Progenitor cell of endocrine pancreas (in vitro differentiated cells): ENCODE measurements around the gene SMAD2. TPM values are rescaled to one million over a fixed set of nuclear protein-coding genes. Genes with fewer than 3 reads are reported as not detected.
"Not testable (repeated sequence)": the region's sequence is repeated elsewhere in the genome, so short reads cannot be mapped to it uniquely, and the experiment has no call there.

ENCODE experiments used
- DNase-seq: peaks from one replicate; pipeline ENCODE4 v3.0.0; 2021; ENCODE audit warnings: low spot score; ENCODE audit not compliant: unreplicated experiment
- H3K27ac Mint-ChIP-seq: 2 replicates; pipeline ENCODE4 v1.8.0; 2021; ENCODE audit warnings: mild to moderate bottlenecking, moderate library complexity, mixed read lengths
- H3K27me3 Mint-ChIP-seq: 2 replicates; pipeline ENCODE4 v1.8.0; 2021; ENCODE audit warnings: mixed read lengths
- H3K36me3 Mint-ChIP-seq: 2 replicates; pipeline ENCODE4 v1.8.0; 2022; ENCODE audit warnings: mixed read lengths; ENCODE audit not compliant: insufficient read depth
- H3K4me1 Mint-ChIP-seq: 2 replicates; pipeline ENCODE4 v1.8.0; 2021; ENCODE audit warnings: low read depth, mixed read lengths
- H3K4me3 Mint-ChIP-seq: 2 replicates; pipeline ENCODE4 v1.8.0; 2021; ENCODE audit warnings: low read depth, mild to moderate bottlenecking, moderate library complexity, mixed read lengths
- H3K9me3 Mint-ChIP-seq: 2 replicates; pipeline ENCODE4 v1.8.0; 2021; ENCODE audit warnings: low read depth, mixed read lengths
- CTCF ChIP-seq: fragments of 200-600 bp; sonication (generic); IDR thresholded peaks from one replicate; pipeline ENCODE4 v1.5.0; 2021; ENCODE audit warnings: antibody characterized with exemption, mild to moderate bottlenecking; ENCODE audit not compliant: unreplicated experiment
- total RNA-seq: library from RNA; stranded (reverse); gene quantifications from 2 replicates; pipeline ENCODE4 v1.2.1, GENCODE V29; 2021

SMAD2 gene
- total RNA-seq, 1 donor from 2014 or later = 140 TPM

- no peak for DNase-seq
- H3K9me3 Mint-ChIP-seq = peaks cover 19% of the 10 kb centered on the region
- H3K36me3 Mint-ChIP-seq = peaks cover 9% of the 10 kb centered on the region
- peaks cover 10% of the 10 kb centered on the region for H3K4me1 Mint-ChIP-seq
- H3K27ac Mint-ChIP-seq = no peak overlapping the region
- H3K27me3 Mint-ChIP-seq = no peaks in the 10 kb centered on the region
- no peak overlapping the region for H3K4me3 Mint-ChIP-seq
- no peak for TF ChIP-seq CTCF
Measured at GRCh38 chr18:47964053-47964452, 33.6 kb upstream of the SMAD2 start.

GRCh38 chr18:47961003-47961402 is 30.5 kb upstream of the SMAD2 start:
- not testable (repeated sequence) for H3K27ac Mint-ChIP-seq, H3K27me3 Mint-ChIP-seq, H3K36me3 Mint-ChIP-seq, DNase-seq, H3K4me3 Mint-ChIP-seq, H3K4me1 Mint-ChIP-seq
- H3K9me3 Mint-ChIP-seq = peaks cover 19% of the 10 kb centered on the region

- H3K4me3 Mint-ChIP-seq = no peak overlapping the region
Measured at GRCh38 chr18:47953471-47953931, 23.0 kb upstream of the SMAD2 start.

GRCh38 chr18:47950511-47950910 is 20.1 kb upstream of the SMAD2 start:
- Mint-ChIP-seq H3K27me3 (no peaks in the 10 kb centered on the region), H3K36me3 (no peaks in the 10 kb centered on the region), H3K27ac (no peak overlapping the region), H3K4me3 (no peak overlapping the region), H3K9me3 (no peaks in the 10 kb centered on the region), H3K4me1 (no peaks in the 10 kb centered on the region)
- no peak for DNase-seq
- no peak for TF ChIP-seq CTCF

More at GRCh38 chr18:47953471-47953931, 23.0 kb upstream of the SMAD2 start:
- no peak overlapping the region for H3K27ac Mint-ChIP-seq
- H3K9me3 Mint-ChIP-seq = no peaks in the 10 kb centered on the region
- no peak for TF ChIP-seq CTCF
- H3K4me1 Mint-ChIP-seq = no peaks in the 10 kb centered on the region
- DNase-seq = no peak
- H3K27me3 Mint-ChIP-seq = peaks cover 4% of the 10 kb centered on the region
- no peaks in the 10 kb centered on the region for H3K36me3 Mint-ChIP-seq

- DNase-seq = no peak
- no peaks in the 10 kb centered on the region for H3K27me3 Mint-ChIP-seq
- TF ChIP-seq CTCF = no peak
- H3K9me3 Mint-ChIP-seq = no peaks in the 10 kb centered on the region
- no peak overlapping the region for H3K27ac Mint-ChIP-seq
- H3K36me3 Mint-ChIP-seq = no peaks in the 10 kb centered on the region
- H3K4me1 Mint-ChIP-seq = no peaks in the 10 kb centered on the region
- H3K4me3 Mint-ChIP-seq = no peak overlapping the region
Measured at GRCh38 chr18:47949202-47949601, 18.7 kb upstream of the SMAD2 start.

GRCh38 chr18:47946889-47947288 is 16.4 kb upstream of the SMAD2 start:
- no peak for TF ChIP-seq CTCF
- Mint-ChIP-seq H3K36me3 (no peaks in the 10 kb centered on the region), H3K4me1 (no peaks in the 10 kb centered on the region), H3K9me3 (no peaks in the 10 kb centered on the region), H3K27me3 (no peaks in the 10 kb centered on the region), H3K27ac (no peak overlapping the region), H3K4me3 (no peak overlapping the region)
- DNase-seq = no peak
